Measurements from ENCODE around the gene PTPRR.

- TF ChIP-seq CTCF (IDR thresholded peaks at IDR 0.05; ENCODE audit: low read depth, low read length, poor library complexity, severe bottlenecking) (no peak), EZH2phosphoT487 (IDR thresholded peaks at IDR 0.05; ENCODE audit: borderline replicate concordance, low read length) (no peak)
Measured at GRCh38 chr12:70683976-70684375, 236.6 kb downstream of the PTPRR start.

All from DOHH2 (cell line).